HG02610 (cell line): ENCODE data around the gene BTBD9.

ENCODE experiments used
- ATAC-seq: cut with Tn5 transposase; IDR thresholded peaks from one replicate; pipeline ENCODE4 v1.9.1; 2021; ENCODE audit warnings: mild to moderate bottlenecking, moderate library complexity; ENCODE audit not compliant: unreplicated experiment

BTBD9 gene

DNA sequence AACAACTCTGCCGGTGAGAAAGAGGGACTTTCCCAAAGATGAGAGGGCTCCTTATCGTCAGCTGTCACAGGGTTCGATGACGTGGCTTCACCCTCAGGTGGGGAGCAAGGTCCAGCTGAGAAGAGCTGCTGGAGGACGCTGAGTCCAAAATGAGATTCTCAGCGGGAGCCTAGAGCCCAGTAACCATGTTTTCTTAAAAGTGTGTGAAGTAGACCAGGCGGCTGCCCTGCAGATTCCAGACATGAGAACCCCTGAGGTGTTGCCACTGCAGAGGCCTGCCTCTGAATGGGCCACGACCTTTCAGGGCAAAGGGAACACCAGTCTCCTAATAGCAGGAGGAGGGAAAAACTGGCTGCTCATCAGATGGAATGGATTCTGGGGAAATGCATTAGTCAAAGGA, 375.1 kb downstream of the BTBD9 start:
- no peak for ATAC-seq

GRCh38 chr6:38262609-38263008, 377.1 kb downstream of the BTBD9 start:
- no peak for ATAC-seq

DNA sequence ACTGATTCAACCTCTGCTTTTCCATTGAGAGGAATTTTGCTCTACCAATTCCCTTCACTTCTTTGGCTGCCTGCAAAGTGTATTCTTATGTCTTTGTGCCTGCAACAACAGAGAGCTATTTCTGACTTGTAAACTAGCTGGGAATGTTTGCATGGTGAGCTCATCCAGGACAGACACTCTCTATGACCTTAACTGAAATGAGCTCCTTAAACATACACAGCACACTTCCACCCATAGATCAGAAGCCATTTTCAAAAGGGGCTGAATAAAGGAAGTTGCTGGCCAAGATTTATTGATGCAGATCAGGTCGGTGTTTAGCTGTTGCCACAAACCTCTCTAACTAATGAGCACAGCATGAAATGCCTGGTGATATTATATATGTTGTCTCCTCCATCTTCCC, 377.7 kb downstream of the BTBD9 start:
- ATAC-seq = no peak

DNA sequence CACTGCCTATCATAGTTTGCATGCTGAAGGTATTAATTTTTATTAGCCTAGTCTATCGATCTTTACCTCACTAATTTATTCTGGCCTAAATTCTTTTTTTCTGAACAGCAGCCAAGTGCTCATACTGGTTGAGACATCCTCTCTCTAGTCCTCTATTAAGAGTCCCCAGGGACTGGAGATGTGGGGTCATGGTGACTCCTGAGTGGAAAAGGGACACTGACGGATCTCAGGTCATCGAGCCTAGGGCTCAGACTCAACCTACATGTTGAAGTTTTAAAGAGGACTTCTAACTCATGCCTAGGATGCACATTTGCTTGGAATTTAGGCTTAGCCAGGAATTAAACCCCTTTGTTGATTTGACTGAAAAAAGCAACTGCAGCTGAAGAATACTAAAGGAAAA, 378.1 kb downstream of the BTBD9 start:
- no peak for ATAC-seq

GRCh38 chr6:38259736-38260135, 380.0 kb downstream of the BTBD9 start:
- no peak for ATAC-seq

DNA sequence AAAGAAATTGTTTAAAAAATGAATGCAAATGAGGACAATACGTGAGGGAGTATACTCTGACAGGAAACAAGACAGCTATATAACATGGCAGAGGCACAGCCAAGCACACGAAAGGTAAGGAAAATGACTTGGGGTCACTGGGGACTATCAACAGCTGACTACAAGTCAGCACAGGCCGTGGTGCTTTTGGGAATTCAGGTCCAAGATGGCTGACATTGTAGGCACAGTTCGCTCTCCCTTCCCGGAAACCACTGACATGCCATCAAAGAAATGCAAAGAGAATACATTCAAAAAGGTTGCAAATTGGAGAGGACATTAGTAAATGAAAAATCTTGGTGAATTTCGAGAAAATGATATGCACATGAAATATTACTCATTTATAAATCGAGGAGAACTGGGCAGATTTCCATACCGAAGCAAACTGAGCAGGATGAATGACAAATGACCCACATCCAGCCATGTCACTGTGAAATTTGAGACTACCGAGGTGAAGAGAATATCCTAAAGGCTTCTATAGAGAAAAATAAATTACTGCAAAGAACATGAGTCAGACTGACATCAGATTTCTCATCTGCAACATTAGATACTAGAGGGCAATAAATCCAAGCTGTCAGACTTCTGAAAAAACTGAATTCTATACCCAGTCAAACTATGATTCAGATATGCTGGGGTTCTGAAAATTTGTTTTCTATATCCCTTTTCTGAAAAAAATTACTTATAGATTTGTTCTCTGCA, 391.1 kb downstream of the BTBD9 start:
- ATAC-seq = no peak

- ATAC-seq = no peak
These were observed 394.4 kb downstream of the BTBD9 start for GRCh38 chr6:38245295-38245694.

DNA sequence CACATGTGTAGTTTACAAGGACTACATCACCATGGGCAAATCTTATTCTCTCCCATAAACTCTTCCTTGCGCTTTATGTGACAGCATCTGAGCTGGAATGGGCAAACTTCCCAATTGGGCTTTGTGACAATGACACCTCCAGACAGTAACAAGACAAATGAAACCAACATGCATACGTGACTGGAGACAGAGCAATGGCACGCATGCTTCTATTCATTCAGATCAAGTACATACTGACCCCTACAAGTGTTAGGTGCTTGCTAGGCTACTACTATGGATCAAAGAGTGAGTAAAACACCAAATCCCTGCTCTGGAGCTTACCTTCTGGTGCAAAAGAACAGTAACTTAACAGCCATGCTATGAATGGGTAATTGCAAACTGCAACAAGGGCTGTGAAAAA, 394.9 kb downstream of the BTBD9 start:
- no peak for ATAC-seq

- ATAC-seq = no peak
These were observed 398.4 kb downstream of the BTBD9 start for GRCh38 chr6:38241200-38241871.

GRCh38 chr6:38239719-38240451, 399.8 kb downstream of the BTBD9 start:
- ATAC-seq = no peak

- ATAC-seq = no peak
These were observed 403.1 kb downstream of the BTBD9 start for GRCh38 chr6:38236631-38237030.

- ATAC-seq = peak; percentile 54
These were observed 404.6 kb downstream of the BTBD9 start for GRCh38 chr6:38234934-38235682.

GRCh38 chr6:38234141-38234540, 405.6 kb downstream of the BTBD9 start:
- no peak for ATAC-seq

DNA sequence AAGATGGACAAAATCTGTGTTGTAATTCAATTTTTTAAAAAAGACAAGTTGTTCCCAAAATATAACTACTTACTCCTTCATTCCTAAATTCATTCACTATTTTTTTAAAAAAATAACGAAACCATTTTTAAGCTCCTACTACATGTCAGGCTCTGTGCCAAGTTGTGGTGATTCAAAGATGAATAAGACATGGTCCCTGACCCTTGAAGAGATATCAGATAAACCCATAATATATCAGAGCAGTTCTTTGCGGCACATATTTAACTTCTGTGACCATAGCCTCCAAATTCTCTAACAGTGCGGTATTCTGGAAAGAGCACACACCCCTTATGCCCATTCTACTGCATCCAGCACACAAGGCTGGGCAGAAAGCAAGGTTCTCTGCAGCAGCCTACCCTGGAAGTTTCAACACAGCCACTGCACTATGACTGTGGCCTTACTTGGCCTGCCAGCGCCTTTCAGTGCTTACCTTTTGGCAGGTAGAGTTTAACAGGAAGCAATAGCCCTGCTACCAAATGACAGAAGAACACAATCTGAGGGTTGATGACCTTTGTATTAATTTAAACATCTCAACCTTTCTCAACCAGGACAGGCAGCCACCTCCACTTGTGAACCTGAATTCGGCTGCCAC, 406.5 kb downstream of the BTBD9 start:
- ATAC-seq = no peak

GRCh38 chr6:38225766-38226165, 414.0 kb downstream of the BTBD9 start:
- ATAC-seq = no peak

DNA sequence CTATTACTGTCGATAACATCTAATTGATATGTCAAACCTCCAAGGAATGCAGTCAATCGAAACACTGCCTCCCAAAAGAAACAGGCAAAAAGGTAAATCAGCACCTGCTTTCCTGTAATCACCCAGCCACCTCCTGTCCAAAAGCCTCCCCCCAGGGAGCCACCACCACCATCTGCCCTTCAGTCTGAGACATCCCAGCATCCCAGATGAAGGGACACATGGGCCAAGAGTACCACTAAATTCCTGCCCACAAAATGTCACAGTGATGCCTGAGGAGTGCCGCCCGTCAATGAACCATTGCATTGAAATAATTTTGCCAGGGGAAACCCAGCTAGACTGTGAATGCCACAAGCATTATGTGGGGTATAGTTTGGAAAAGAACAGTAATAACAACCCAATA, 418.5 kb downstream of the BTBD9 start:
- no peak for ATAC-seq

DNA sequence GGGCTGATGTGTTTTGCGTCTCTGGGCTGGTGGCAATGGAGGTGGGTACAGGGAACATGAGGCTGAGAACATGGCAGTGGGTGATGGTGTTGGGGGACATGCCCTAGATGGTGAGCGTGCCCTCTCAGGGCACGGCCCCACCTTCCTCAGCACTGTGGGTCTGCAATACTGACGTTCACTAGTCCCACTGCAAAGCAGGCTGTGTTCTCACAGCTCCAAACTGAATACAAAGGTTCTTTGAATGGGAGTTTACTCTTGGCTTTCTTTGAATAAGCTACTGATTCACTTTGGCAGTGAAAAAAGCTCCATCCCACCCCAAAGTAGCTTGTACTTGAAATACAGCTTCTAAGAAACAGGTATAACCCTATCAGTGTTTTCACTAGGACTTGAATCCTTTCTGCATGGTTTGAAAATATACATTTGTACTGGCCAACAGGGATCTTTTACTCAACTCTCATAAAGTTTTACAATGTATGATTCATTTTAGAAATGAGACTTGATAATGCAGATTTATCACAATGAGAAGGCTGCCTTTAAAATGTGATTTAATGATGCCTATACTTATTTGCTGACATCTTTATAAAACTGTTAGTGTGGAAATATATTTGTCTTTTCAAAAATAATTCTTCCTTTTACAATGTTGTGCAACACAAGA, 419.5 kb downstream of the BTBD9 start:
- no peak for ATAC-seq

- no peak for ATAC-seq
These were observed 421.5 kb downstream of the BTBD9 start for GRCh38 chr6:38218235-38218634.

DNA sequence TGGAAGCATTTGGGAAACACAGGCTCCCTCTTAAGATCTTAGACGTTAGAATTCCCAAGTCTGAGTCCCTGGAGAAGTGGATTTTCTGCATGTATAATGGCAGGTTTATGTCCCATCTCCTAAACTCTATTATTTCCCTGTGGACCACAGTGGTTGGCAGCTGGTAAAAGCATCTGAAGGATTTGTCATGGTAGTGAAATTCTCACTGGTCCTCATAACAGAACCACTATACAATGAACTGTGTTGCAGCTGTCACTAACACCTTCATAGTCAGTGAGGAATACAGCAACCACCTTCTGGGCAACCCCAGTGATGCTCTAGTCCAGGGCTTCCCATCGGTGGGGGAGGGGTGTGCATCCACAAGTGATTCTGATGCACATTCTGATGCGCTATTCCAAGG, 423.3 kb downstream of the BTBD9 start:
- no peak for ATAC-seq

GRCh38 chr6:38215651-38216311, 423.9 kb downstream of the BTBD9 start:
- ATAC-seq = no peak
